Measurements from ENCODE around the gene ZDHHC8. TPM values are rescaled to one million over a fixed set of nuclear protein-coding genes. Genes with fewer than 3 reads are reported as not detected.

The ZDHHC8 gene, protein sequence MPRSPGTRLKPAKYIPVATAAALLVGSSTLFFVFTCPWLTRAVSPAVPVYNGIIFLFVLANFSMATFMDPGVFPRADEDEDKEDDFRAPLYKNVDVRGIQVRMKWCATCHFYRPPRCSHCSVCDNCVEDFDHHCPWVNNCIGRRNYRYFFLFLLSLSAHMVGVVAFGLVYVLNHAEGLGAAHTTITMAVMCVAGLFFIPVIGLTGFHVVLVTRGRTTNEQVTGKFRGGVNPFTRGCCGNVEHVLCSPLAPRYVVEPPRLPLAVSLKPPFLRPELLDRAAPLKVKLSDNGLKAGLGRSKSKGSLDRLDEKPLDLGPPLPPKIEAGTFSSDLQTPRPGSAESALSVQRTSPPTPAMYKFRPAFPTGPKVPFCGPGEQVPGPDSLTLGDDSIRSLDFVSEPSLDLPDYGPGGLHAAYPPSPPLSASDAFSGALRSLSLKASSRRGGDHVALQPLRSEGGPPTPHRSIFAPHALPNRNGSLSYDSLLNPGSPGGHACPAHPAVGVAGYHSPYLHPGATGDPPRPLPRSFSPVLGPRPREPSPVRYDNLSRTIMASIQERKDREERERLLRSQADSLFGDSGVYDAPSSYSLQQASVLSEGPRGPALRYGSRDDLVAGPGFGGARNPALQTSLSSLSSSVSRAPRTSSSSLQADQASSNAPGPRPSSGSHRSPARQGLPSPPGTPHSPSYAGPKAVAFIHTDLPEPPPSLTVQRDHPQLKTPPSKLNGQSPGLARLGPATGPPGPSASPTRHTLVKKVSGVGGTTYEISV
- total RNA-seq (2021) = 47.3 and 51.7 TPM in 2 replicates
- long read RNA-seq, partial matches to known transcripts = 9 of 17 reads
- long read RNA-seq, other reads (novel, unspliced or antisense) = 8 of 17 reads

DNA sequence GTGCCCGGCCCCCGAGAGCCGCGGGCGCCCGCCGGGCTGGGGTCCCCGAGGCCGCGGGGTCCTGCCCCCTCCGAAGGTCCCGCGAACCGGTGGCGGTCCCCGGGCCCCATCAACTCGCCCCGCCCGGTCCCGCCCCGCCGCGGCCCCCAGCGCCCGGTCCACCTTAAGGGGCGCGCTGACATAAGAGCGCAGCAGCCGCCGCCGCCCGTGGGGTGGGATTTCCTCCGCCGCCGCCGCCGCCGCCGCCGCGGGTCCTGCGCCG is at the start of gene ZDHHC8:
Gene ZDHHC8 (plus strand): TSS at position 208 of the 262 bp plus-strand sequence. CDS start 144 bp downstream, outside the sequence.
- Histone ChIP-seq H2BK20ac (ENCODE audit: low read depth, low read length, poor library complexity, severe bottlenecking) (no peak within 1 kb of the TSS), H3K9ac (ENCODE audit: extremely low read depth, insufficient read length, low read length) (peak within 1 kb of the TSS; percentile 6), H3K9me3 (ENCODE audit: control insufficient read depth, low read depth, low read length) (no peaks in the 10 kb centered on the region), H3K27me3 (ENCODE audit: insufficient read depth, low read length) (no peaks in the 10 kb centered on the region), H3T11ph (ENCODE audit: low read length) (no peak within 1 kb of the TSS), H3K79me1 (ENCODE audit: insufficient read depth, low read depth, low read length, poor library complexity, severe bottlenecking) (no peaks in the 10 kb centered on the region), H2BK15ac (ENCODE audit: low read depth, low read length) (no peak within 1 kb of the TSS), H2AFZ (ENCODE audit: low read length) (no peak within 1 kb of the TSS), H3K79me2 (ENCODE audit: insufficient read depth, low read length) (no peaks in the 10 kb centered on the region; the same call in 1 of the 2 replicates), H3K4me1 (ENCODE audit: insufficient read depth, low read length) (no peaks in the 10 kb centered on the region), H2BK12ac (ENCODE audit: insufficient read length, low read depth, low read length) (no peak within 1 kb of the TSS), H2BK120ac (ENCODE audit: low read depth, low read length, poor library complexity, severe bottlenecking) (no peak within 1 kb of the TSS), H4K5ac (ENCODE audit: insufficient read length, low read depth, low read length) (no peak within 1 kb of the TSS), H3K14ac (ENCODE audit: insufficient read depth, low read length) (peak within 1 kb of the TSS; percentile 51; the same call in 1 of the 2 replicates), H3K56ac (ENCODE audit: insufficient read length, low read depth, low read length) (no peak within 1 kb of the TSS), H2AK5ac (ENCODE audit: insufficient read length, low read length) (no peak within 1 kb of the TSS), H3K4ac (ENCODE audit: low read depth, low read length) (no peak within 1 kb of the TSS), H2BK5ac (ENCODE audit: insufficient read length, low read length) (no peak within 1 kb of the TSS), H3K4me2 (ENCODE audit: insufficient read depth, insufficient read length, low read length) (peak within 1 kb of the TSS; percentile 30), H4K91ac (ENCODE audit: insufficient read length, low read depth, low read length) (no peak within 1 kb of the TSS), H4K20me1 (ENCODE audit: control insufficient read depth, insufficient read depth, insufficient read length) (peaks cover 3% of the 10 kb centered on the region), H3K23ac (ENCODE audit: insufficient read length, low read depth, low read length) (no peak within 1 kb of the TSS), H4K8ac (replicated peaks; ENCODE audit: insufficient read length, low read depth, low read length) (no peak within 1 kb of the TSS), H3K18ac (ENCODE audit: insufficient read length, low read depth, low read length) (no peak within 1 kb of the TSS), H3K27ac (ENCODE audit: insufficient read length, low read depth, low read length) (no peak within 1 kb of the TSS), H3K23me2 (ENCODE audit: insufficient read length, low read depth, low read length, poor library complexity, severe bottlenecking) (peaks cover 4% of the 10 kb centered on the region)
- peak within 1 kb of the TSS; percentile 60 to 78 for H3K4me3 Mint-ChIP-seq
- no peaks in the 10 kb centered on the region for H3K9me3 Mint-ChIP-seq
- H3K36me3 Mint-ChIP-seq (ENCODE audit: insufficient read depth in 1 of 3, low read depth in 3 of 3) = peaks cover 4 to 18% (median 15%) of the 10 kb centered on the region in 3 experiments; a peak in 6 of 7 replicates
- no peak for DNase-seq
- TF ChIP-seq, protein P1, sequence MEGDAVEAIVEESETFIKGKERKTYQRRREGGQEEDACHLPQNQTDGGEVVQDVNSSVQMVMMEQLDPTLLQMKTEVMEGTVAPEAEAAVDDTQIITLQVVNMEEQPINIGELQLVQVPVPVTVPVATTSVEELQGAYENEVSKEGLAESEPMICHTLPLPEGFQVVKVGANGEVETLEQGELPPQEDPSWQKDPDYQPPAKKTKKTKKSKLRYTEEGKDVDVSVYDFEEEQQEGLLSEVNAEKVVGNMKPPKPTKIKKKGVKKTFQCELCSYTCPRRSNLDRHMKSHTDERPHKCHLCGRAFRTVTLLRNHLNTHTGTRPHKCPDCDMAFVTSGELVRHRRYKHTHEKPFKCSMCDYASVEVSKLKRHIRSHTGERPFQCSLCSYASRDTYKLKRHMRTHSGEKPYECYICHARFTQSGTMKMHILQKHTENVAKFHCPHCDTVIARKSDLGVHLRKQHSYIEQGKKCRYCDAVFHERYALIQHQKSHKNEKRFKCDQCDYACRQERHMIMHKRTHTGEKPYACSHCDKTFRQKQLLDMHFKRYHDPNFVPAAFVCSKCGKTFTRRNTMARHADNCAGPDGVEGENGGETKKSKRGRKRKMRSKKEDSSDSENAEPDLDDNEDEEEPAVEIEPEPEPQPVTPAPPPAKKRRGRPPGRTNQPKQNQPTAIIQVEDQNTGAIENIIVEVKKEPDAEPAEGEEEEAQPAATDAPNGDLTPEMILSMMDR (conservative IDR thresholded peaks at IDR 0.05) = no peak
- peaks cover 8% of the 10 kb centered on the region in 2 experiments for H3K4me1 Mint-ChIP-seq
- no peaks in the 10 kb centered on the region; the same call in 1 of the 2 replicates for H3K27me3 Mint-ChIP-seq (ENCODE audit: low read depth)
- WGBS (ENCODE audit: extremely low coverage, insufficient read length, low lambda C conversion rate) = no CpG with 5 or more reads among the region's 43 CpGs
- H3K27ac Mint-ChIP-seq = no peak within 1 kb of the TSS
